Suprapubic skin (tissue), 4 donors: Measurements from ENCODE around the gene PARP16. TPM values are rescaled to one million over a fixed set of nuclear protein-coding genes. Genes with fewer than 3 reads are reported as not detected.

ENCODE experiments used
- DNase-seq, 2 donors: peaks; one replicate each; pipeline ENCODE4 v3.0.0-alpha.2; 2019; ENCODE audit warnings: low spot score in 2 of 2
- H3K27ac ChIP-seq: fragments of 200-600 bp; sonication (generic); one replicate; pipeline ENCODE4 v1.5.1; 2019
- H3K27me3 ChIP-seq: fragments of 200-600 bp; sonication (generic); one replicate; pipeline ENCODE4 v1.5.1; 2019
- H3K36me3 ChIP-seq: fragments of 200-600 bp; sonication (generic); one replicate; pipeline ENCODE4 v1.5.1; 2019
- H3K4me1 ChIP-seq: fragments of 200-600 bp; sonication (generic); one replicate; pipeline ENCODE4 v1.5.1; 2019
- H3K4me3 ChIP-seq: fragments of 200-600 bp; sonication (generic); one replicate; pipeline ENCODE4 v1.5.1; 2019; ENCODE audit warnings: mild to moderate bottlenecking
- H3K9me3 ChIP-seq: fragments of 200-600 bp; sonication (generic); one replicate; pipeline ENCODE4 v1.5.1; 2019
- CTCF ChIP-seq, 2 donors: fragments of 200-600 bp in 1 of 2; fragments of 450-650 bp in 1 of 2; sonication (generic) in 1 of 2; IDR thresholded peaks; one replicate each; pipeline ENCODE4 v1.5.1; 2016 to 2019; ENCODE audit warnings: antibody characterized with exemption in 2 of 2, mild to moderate bottlenecking in 1 of 2, moderate library complexity in 1 of 2
- EP300 ChIP-seq: sonication (generic); formaldehyde crosslinking; IDR thresholded peaks from one replicate; pipeline ENCODE4 v1.6.1; 2017; ENCODE audit warnings: antibody characterized with exemption
- POLR2A ChIP-seq, 2 donors: fragments of 450-650 bp; IDR thresholded peaks; one replicate each; pipeline ENCODE4 v1.6.1; 2017; ENCODE audit warnings: antibody characterized with exemption in 2 of 2, mild to moderate bottlenecking in 2 of 2, moderate library complexity in 2 of 2
- POLR2AphosphoS5 ChIP-seq, 3 donors: sonication (generic); formaldehyde crosslinking; IDR thresholded peaks; one replicate each; pipeline ENCODE4 v1.6.1; 2017; ENCODE audit warnings: antibody characterized with exemption in 3 of 3
- WGBS: methylation state at CpG from one replicate; pipeline ENCODE4 v1.1.5; 2018; 5-methylcytosine and 5-hydroxymethylcytosine counted together
- total RNA-seq, 4 donors: library from RNA; depleted of rRNA; stranded (reverse); fragments of >200 nt; gene quantifications; one replicate each; pipeline ENCODE4 v1.1.0, GENCODE V29; 2016

The PARP16 gene
- total RNA-seq, 4 donors from 2014 or later, result 8.2 to 16.7 (median 11.7) TPM

- no peak overlapping the region for H3K4me3 ChIP-seq
- H3K4me1 ChIP-seq, result no peaks in the 10 kb centered on the region
- no peaks in the 10 kb centered on the region for H3K9me3 ChIP-seq
- WGBS, result 93% methylated on average over 2 of the region's 2 CpGs
- no peaks in the 10 kb centered on the region for H3K36me3 ChIP-seq
- H3K27ac ChIP-seq, result no peak overlapping the region
- no peak for DNase-seq
- TF ChIP-seq POLR2A (IDR thresholded peaks at IDR 0.05), result no peak
- H3K27me3 ChIP-seq, result no peaks in the 10 kb centered on the region
These were observed 65.0 kb downstream of the PARP16 start for GRCh38 chr15:65221697-65222096.

- H3K9me3 ChIP-seq, result no peaks in the 10 kb centered on the region
- no peak overlapping the region for H3K4me3 ChIP-seq
- DNase-seq, result no peak
- H3K27ac ChIP-seq, result no peak overlapping the region
- TF ChIP-seq EP300 (no peak), POLR2AphosphoS5 (IDR thresholded peaks at IDR 0.05) (no peak), POLR2A (IDR thresholded peaks at IDR 0.05) (no peak), CTCF (IDR thresholded peaks at IDR 0.05) (no peak)
- no peaks in the 10 kb centered on the region for H3K27me3 ChIP-seq
- WGBS, result 83% methylated on average over 3 of the region's 3 CpGs
- H3K36me3 ChIP-seq, result no peaks in the 10 kb centered on the region
- H3K4me1 ChIP-seq, result no peaks in the 10 kb centered on the region
These were observed 67.5 kb downstream of the PARP16 start for GRCh38 chr15:65219137-65219536.

GRCh38 chr15:65217526-65218482, 68.9 kb downstream of the PARP16 start:
- Histone ChIP-seq H3K27me3 (no peaks in the 10 kb centered on the region), H3K36me3 (no peaks in the 10 kb centered on the region), H3K4me1 (peaks cover 4% of the 10 kb centered on the region), H3K9me3 (no peaks in the 10 kb centered on the region), H3K27ac (no peak overlapping the region), H3K4me3 (no peak overlapping the region)
- DNase-seq, result no peak
- no peak for TF ChIP-seq POLR2A (IDR thresholded peaks at IDR 0.05)
- TF ChIP-seq CTCF (IDR thresholded peaks at IDR 0.05), result no peak
- no peak for TF ChIP-seq EP300
- WGBS, result 87% methylated on average over 10 of the region's 10 CpGs

- H3K27me3 ChIP-seq, result no peaks in the 10 kb centered on the region
- H3K4me1 ChIP-seq, result peaks cover 15% of the 10 kb centered on the region
- TF ChIP-seq POLR2A (IDR thresholded peaks at IDR 0.05), result no peak
- no peak for TF ChIP-seq EP300
- no peak for TF ChIP-seq CTCF (IDR thresholded peaks at IDR 0.05)
- no peak for TF ChIP-seq POLR2AphosphoS5 (IDR thresholded peaks at IDR 0.05)
- H3K27ac ChIP-seq, result no peak overlapping the region
- no peak for DNase-seq
- no peak overlapping the region for H3K4me3 ChIP-seq
- H3K36me3 ChIP-seq, result no peaks in the 10 kb centered on the region
- H3K9me3 ChIP-seq, result no peaks in the 10 kb centered on the region
These were observed 71.2 kb downstream of the PARP16 start for GRCh38 chr15:65215496-65215895.

GRCh38 chr15:65214010-65214409, 72.7 kb downstream of the PARP16 start:
- DNase-seq, result no peak
- WGBS, result 86% methylated on average over 4 of the region's 4 CpGs

More at GRCh38 chr15:65214010-65214409, 72.7 kb downstream of the PARP16 start:
- Histone ChIP-seq H3K27me3 (no peaks in the 10 kb centered on the region), H3K4me3 (no peak overlapping the region), H3K27ac (no peak overlapping the region), H3K4me1 (peaks cover 18% of the 10 kb centered on the region), H3K36me3 (no peaks in the 10 kb centered on the region), H3K9me3 (no peaks in the 10 kb centered on the region)
- TF ChIP-seq POLR2AphosphoS5 (IDR thresholded peaks at IDR 0.05), result no peak
- TF ChIP-seq CTCF (IDR thresholded peaks at IDR 0.05), result no peak
- no peak for TF ChIP-seq POLR2A (IDR thresholded peaks at IDR 0.05)
- no peak for TF ChIP-seq EP300
